ENCODE results near the gene MIOS.

GRCh38 chr7:7539711-7540110 lies 27.0 kb upstream of the MIOS start:
- TF ChIP-seq POLR2AphosphoS5 (IDR thresholded peaks at IDR 0.05) (no peak), CTCF (IDR thresholded peaks at IDR 0.05) (no peak), POLR2A (IDR thresholded peaks at IDR 0.05) (no peak)

All from upper lobe of left lung (tissue), 4 donors.